ENCODE data around the gene GPR21. TPM values are rescaled to one million over a fixed set of nuclear protein-coding genes. Genes with fewer than 3 reads are reported as not detected.

GPR21 gene
- total and polyA plus RNA-seq, 8 donors: 0.16 to 0.97 (median 0.55) TPM; not detected in 3

- TF ChIP-seq CTCF (IDR thresholded peaks at IDR 0.05): no peak
- no peak overlapping the region for H3K27ac ChIP-seq
- DNase-seq (no peak), ATAC-seq (no peak), FAIRE-seq (no peak)
- WGBS, 2 donors: 72 to 76% methylated on average over 2 of the region's 2 CpGs
- intact Hi-C loops (cut with DNase I): no loop called here
- H3K27me3 ChIP-seq: no peaks in the 10 kb centered on the region
- no peaks in the 10 kb centered on the region for H3K9me3 ChIP-seq
- H3K4me3 ChIP-seq: no peak overlapping the region
- no peaks in the 10 kb centered on the region for H3K4me1 ChIP-seq
- peaks cover 0 to 7% (median 0%) of the 10 kb centered on the region in 3 donors for H3K36me3 ChIP-seq
Observed at GRCh38 chr9:123035791-123036190, 2.3 kb downstream of the GPR21 start.

DNA sequence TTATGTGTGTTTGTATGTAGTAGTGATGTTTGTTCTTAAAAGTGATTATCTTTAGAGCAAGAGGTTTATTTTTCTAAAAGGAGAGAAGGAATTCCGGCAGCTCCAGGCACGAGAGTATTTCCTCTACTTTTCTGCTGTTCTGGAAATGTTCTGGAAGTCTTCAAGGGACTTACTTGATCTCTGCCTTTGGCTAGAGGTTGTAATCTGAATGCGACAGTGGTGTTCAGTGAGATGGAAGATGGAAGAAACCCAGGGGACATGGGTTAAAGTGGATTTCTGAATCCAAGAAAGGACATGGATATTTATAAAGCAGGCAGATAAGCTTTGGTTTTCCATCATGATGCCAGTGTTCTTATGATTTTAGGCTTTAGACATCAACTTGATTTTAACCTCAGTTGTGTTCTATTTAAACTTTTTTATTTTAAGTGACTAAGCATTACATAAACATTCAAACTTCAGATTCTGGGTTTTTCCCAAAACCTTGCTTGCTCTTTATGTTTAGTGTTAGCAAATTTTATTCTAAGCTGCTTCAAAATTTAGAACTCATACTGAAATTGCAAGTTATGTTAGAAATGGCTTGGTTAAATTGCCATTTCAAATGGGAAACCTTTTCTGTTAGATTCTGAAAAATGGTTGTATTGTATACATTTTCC, 3.6 kb downstream of the GPR21 start:
- intact Hi-C loops (cut with DNase I): no loop called here
- Histone ChIP-seq H3K27me3 (no peaks in the 10 kb centered on the region), H3K27ac (no peak overlapping the region), H3K9me3 (no peaks in the 10 kb centered on the region), H3K36me3 (peaks cover 0 to 7% (median 0%) of the 10 kb centered on the region in 3 donors), H3K4me1 (no peaks in the 10 kb centered on the region), H3K4me3 (no peak overlapping the region)
- DNase-seq: no peak
- WGBS, 2 donors: 81 to 88% methylated on average over 3 of the region's 3 CpGs
- FAIRE-seq: no peak
- no peak for TF ChIP-seq CTCF (IDR thresholded peaks at IDR 0.05)
- ATAC-seq: no peak

GRCh38 chr9:123039617-123040219, 6.3 kb downstream of the GPR21 start:
- peaks cover 0 to under 1% (median 0%) of the 10 kb centered on the region in 3 donors for H3K36me3 ChIP-seq
- no peak overlapping the region for H3K4me3 ChIP-seq
- intact Hi-C loops (cut with DNase I): no loop called here
- FAIRE-seq (no peak), DNase-seq (no peak), ATAC-seq (no peak)
- no peak overlapping the region for H3K27ac ChIP-seq
- TF ChIP-seq CTCF (IDR thresholded peaks at IDR 0.05): no peak
- H3K27me3 ChIP-seq: no peaks in the 10 kb centered on the region
- no peaks in the 10 kb centered on the region for H3K4me1 ChIP-seq
- H3K9me3 ChIP-seq: no peaks in the 10 kb centered on the region
- 61 to 64% methylated on average over 1 of the region's 1 CpG for WGBS, 2 donors

- 78 to 91% methylated on average over 1 of the region's 1 CpG for WGBS, 2 donors
- FAIRE-seq: no peak
- no peak for TF ChIP-seq CTCF (IDR thresholded peaks at IDR 0.05)
- no peak for ATAC-seq
- no peak for DNase-seq
- no peaks in the 10 kb centered on the region for H3K9me3 ChIP-seq
- H3K4me3 ChIP-seq: no peak overlapping the region
- no peaks in the 10 kb centered on the region for H3K27me3 ChIP-seq
- no peak overlapping the region for H3K27ac ChIP-seq
- no peaks in the 10 kb centered on the region for H3K4me1 ChIP-seq
- intact Hi-C loops (cut with DNase I): no loop called here
- H3K36me3 ChIP-seq: no peaks in the 10 kb centered on the region
Observed at GRCh38 chr9:123040801-123041200, 7.3 kb downstream of the GPR21 start.

- Histone ChIP-seq H3K9me3 (no peaks in the 10 kb centered on the region), H3K4me3 (no peak overlapping the region), H3K27me3 (no peaks in the 10 kb centered on the region), H3K27ac (no peak overlapping the region), H3K4me1 (peaks cover 0 to 2% (median 0%) of the 10 kb centered on the region in 3 donors), H3K36me3 (no peaks in the 10 kb centered on the region)
- 90 to 94% methylated on average over 2 of the region's 2 CpGs for WGBS, 2 donors
- no peak for TF ChIP-seq CTCF (IDR thresholded peaks at IDR 0.05)
- FAIRE-seq (no peak), ATAC-seq (no peak), DNase-seq (no peak)
- intact Hi-C loops (cut with DNase I): no loop called here
Observed at GRCh38 chr9:123041489-123041888, 8.0 kb downstream of the GPR21 start.

All from pancreas (tissue), 10 donors.